Motor neuron (in vitro differentiated cells): ENCODE results near the gene TIMM22. TPM values are rescaled to one million over a fixed set of nuclear protein-coding genes. Genes with fewer than 3 reads are reported as not detected.
"Not testable (repeated sequence)": the region's sequence is repeated elsewhere in the genome, so short reads cannot be mapped to it uniquely, and the experiment has no call there.

ENCODE experiments used
- ATAC-seq, 8 experiments: fragments of 200-7000 bp; cut with Tn5 transposase; replicated peaks in 6 of 8; 2 replicates each; pipeline ENCODE4 v1.8.0; 2021; ENCODE audit warnings: mild to moderate bottlenecking in 8 of 8, moderate library complexity in 8 of 8
- H3K27ac ChIP-seq, 2 donors: fragments of 250-450 bp; sonication (Bioruptor Pico); 2 replicates each; pipeline ENCODE4 v1.9.0; 2021; ENCODE audit warnings: antibody characterized with exemption in 2 of 2, mild to moderate bottlenecking in 2 of 2, moderate library complexity in 1 of 2
- H3K4me1 ChIP-seq, 2 donors: fragments of 250-450 bp; sonication (Bioruptor Pico); replicated peaks in 1 of 2; 2 replicates each; pipeline ENCODE4 v1.6.1; 2021; ENCODE audit warnings: antibody characterized with exemption in 2 of 2, mild to moderate bottlenecking in 2 of 2, moderate library complexity in 1 of 2
- H3K4me3 ChIP-seq, 5 donors: fragments of 250-450 bp; sonication (Bioruptor Pico); 2 replicates each; pipeline ENCODE4 v1.9.0; 2021; ENCODE audit warnings: antibody characterized with exemption in 5 of 5, mild to moderate bottlenecking in 5 of 5, moderate library complexity in 4 of 5
- WGBS, 10 experiments: fragments of 450-650 bp; shearing (Covaris generic); methylation state at CpG; one replicate each; pipeline ENCODE4 v1.0.0; 2022; 5-methylcytosine and 5-hydroxymethylcytosine counted together
- in situ Hi-C, 9 experiments: fragments of 400-800 bp; cut with MboI; loops; one replicate each; pipeline ENCODE4 v1.15.0; 2021; ENCODE audit warnings: low sequenced_read_pairs in 9 of 9, low pct_unique_long_range_greater_than_20kb in 2 of 9; ENCODE audit not compliant: unreplicated experiment in 9 of 9
- total RNA-seq, 8 experiments: library from RNA; unstranded; fragments of 300-600 nt; gene quantifications; 2 replicates each; pipeline versions ENCODE4 v1.2.3 to v1.2.4, GENCODE V29; 2022

TIMM22 gene
- 10 to 100 TPM in 6 of 8 experiments, 1 to 10 TPM in 2; 8.2 to 19.8 (median 14.2) TPM for total RNA-seq

DNA sequence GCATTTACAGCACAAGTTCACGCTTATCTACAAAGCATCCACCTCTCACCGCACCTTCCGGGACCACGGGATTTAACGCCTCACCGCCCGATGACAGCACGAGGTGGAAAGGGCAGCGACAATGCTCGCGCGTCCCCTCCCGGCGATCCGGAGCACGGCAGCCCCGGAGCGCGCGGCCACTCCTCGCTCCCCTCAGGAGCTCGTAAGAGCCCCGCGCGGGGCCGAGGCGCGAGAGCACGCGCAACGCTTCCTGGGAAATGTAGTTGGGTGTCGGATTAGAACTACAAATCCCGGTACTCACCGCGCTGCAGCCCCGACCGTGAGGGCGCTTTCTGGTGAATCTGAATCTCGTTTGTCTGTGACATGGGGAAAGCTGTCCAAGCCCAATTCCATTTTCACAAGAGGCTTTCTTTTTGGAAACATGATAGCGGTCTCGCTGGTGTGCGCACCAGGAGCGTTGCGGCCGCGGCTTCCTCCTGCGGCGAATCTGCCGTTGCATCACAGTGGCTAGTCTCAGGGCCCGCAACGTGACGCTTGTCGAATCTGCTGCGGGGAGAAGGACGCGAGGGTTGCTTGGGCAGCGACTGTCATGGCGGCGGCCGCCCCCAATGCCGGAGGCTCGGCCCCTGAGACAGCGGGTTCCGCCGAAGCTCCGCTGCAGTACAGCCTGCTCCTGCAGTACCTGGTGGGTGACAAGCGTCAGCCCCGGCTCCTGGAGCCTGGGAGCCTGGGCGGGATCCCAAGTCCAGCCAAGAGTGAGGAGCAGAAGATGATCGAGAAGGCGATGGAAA lies at the start of gene TIMM22:
Gene TIMM22 (plus strand): TSS at position 576 of the 791 bp plus-strand sequence. CDS start 14 bp downstream, at position 590.
- WGBS, 10 experiments, result 0 to 4% (median 0%) methylated on average over 1 to 16 of the region's 71 CpGs; no CpG with 5 or more reads in 3 of the 10 experiments
- in situ Hi-C loops, result loop anchor here in 1 of 9 experiments (25.0 kb wide), 1 partner anchor 209 kb away; the partner anchor contains the start of genes GLOD4 and MRM3

DNA sequence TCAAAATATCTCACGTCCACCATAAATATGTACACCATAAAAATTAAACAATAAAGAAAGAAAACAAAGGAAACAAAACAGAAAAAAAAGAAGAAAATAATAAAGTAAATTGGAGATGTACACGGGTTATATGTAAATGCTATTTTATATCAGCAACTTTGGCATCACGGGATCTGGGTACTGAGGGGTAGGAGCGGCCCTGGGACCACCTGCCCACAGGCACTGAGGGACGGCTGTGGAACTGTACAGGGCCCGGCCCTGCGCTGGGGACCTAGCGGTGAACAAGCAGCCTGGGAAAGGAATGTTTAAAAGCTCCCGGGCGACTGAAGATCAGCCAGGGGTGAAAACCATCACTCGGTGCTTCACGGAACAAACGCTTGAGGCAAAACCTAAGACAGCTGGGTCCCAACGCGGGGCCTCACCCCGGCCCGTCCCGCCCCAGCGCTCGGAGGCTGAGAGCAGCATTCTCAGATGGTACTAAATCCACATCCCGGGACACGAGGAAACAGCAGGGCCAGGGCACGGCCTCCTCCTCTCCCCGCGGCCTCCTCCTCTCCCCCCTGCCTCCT lies 48.6 kb upstream of the TIMM22 start:
- in situ Hi-C loops, result no loop called here
- peak in 1 of 8 experiments; percentile 2 for ATAC-seq
- peak overlapping the region; percentile 8 to 44 for H3K27ac ChIP-seq
- 45 to 100% (median 81%) methylated on average over 1 to 19 of the region's 25 CpGs; no CpG with 5 or more reads in 1 of the 10 experiments for WGBS, 10 experiments
- H3K4me3 ChIP-seq, result no peak overlapping the region
- H3K4me1 ChIP-seq, result peaks cover 20 to 22% of the 10 kb centered on the region in 2 donors

More for the DNA sequence above, at the start of gene TIMM22:
- Histone ChIP-seq H3K4me3 (peak within 1 kb of the TSS; percentile 56 to 92 (median 69)), H3K4me1 (peaks cover 5 to 9% of the 10 kb centered on the region in 2 donors), H3K27ac (peak within 1 kb of the TSS; percentile 97 to 98)
- ATAC-seq, result peak; percentile 91 to 98 (median 96)

DNA sequence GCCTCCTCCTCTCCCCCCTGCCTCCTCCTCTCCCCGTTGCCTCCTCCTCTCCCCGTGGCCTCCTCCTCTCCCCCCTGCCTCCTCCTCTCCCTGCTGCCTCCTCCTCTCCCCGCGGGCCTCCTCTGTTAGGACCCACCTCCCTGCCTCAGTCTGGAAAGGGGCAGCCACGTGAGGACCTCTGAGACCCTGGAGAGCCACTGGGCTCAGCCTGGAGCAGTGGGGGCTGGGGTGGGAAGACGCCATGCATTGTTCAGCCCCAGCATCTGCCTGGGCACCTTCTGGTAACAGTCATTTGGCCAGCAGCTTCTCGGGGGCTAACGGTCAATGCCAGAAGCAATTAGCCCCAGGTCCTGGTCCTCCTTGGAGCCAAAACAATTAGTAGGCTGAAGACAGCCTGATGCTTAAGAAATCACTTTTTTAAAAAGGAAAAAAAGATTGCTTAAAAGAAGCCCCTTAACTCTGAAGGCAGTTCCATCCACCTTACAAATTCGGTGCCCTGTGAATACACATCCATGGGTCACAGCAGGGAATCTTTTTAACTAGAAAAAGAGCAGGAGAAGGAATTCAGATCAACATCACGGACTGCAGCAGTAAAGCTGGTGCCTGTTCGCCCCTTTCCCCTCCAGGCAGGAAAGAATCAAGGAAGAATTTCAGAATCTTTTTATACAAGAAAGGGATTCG lies 47.2 kb upstream of the TIMM22 start:
- H3K4me3 ChIP-seq, result no peak overlapping the region
- WGBS, 10 experiments, result 0 to 80% (median 17%) methylated on average over 1 to 6 of the region's 12 CpGs; no CpG with 5 or more reads in 1 of the 10 experiments
- peaks cover 21 to 22% of the 10 kb centered on the region in 2 donors for H3K4me1 ChIP-seq
- peak overlapping the region; percentile 23 to 93 for H3K27ac ChIP-seq
- ATAC-seq, result no peak
- in situ Hi-C loops, result no loop called here

DNA sequence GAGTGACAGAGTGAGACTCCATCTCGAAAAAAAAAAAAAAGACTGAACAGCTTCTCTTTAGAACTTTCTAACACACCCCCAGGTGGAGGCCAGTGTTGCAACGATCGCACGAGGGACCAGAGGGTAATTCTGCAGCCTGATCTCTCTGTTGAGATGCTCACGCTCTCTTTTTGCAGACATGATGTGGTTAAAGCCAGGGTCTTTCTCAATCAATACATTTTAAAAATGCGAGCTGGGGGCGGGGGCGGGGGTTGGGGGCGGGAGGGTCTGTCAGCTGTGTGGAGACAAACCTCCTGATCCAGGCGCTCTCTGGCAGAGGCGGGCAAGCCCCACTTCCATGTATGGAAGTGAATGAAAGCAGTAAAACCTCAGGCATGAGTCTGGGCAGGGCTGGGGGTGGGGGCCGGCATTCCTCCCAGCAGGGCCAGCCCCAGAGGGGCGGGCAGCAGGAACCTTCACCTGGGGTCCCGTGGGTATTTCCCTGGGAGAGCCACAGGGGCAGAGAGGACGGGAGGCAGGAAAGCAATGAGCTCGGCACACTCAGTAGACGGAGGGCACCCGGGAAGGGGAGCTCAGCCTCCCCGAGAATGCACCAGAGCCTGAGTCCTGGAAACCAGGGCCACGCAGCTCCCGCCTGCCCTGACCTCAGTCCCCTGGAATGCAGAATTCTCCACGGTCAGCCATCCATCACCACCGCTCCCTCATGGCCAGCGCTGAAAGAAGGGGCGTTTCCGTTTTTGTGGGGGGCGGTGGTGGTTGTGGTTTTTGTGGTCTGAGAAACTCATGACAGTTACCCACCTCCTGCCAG lies 45.4 kb upstream of the TIMM22 start:
- Histone ChIP-seq H3K4me1 (peaks cover 23 to 25% of the 10 kb centered on the region in 2 donors), H3K27ac (peak overlapping the region; percentile 90 to 93), H3K4me3 (peak overlapping the region in 4 of 5 donors; percentile 10 to 26 (median 18))
- peak in 7 of 8 experiments; percentile 79 to 96 (median 91) for ATAC-seq
- in situ Hi-C loops, result no loop called here
- WGBS, 10 experiments, result 0 to 90% (median 3%) methylated on average over 1 to 3 of the region's 27 CpGs; no CpG with 5 or more reads in 6 of the 10 experiments

DNA sequence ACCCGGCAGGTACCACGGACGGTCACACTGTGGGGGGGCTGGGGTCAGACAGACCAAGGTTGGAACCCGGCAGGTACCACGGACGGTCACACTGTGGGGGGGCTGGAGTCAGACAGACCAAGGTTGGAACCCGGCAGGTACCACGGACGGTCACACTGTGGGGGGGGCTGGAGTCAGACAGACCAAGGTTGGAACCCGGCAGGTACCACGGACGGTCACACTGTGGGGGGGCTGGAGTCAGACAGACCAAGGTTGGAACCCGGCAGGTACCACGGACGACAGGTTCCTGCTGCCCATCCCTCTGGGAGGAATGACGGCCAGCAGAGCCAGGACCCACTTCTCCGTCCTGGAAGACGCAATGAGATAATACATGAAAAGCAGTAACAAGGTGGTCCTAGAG lies 44.3 kb upstream of the TIMM22 start:
- ATAC-seq, in situ Hi-C loops, H3K4me3 ChIP-seq, H3K27ac ChIP-seq: not testable (repeated sequence)
- 100% methylated on average over 1 of the region's 18 CpGs; no CpG with 5 or more reads in 9 of the 10 experiments for WGBS, 10 experiments
- peaks cover 29 to 31% of the 10 kb centered on the region in 2 donors for H3K4me1 ChIP-seq

DNA sequence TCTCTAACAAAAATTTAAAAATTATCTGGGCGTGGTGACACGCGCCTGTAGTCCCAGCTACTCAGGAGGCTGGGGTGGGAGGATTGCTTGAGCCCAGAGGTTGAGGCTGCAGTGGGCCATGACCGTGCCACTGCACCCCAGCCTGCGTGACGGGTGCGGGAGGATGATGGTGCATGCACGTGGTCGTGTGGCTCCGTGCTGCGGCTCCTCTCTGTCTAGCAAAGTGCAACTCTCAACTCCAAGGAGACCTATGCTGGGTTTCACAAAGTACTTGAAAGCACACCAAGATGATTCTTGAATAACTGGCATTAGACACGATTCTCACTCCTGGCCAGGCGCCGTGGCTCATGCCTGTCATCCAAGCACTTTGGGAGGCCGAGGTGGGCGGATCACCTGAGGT lies 43.2 kb upstream of the TIMM22 start:
- WGBS, 10 experiments, result 80 to 100% (median 90%) methylated on average over 1 to 9 of the region's 16 CpGs; no CpG with 5 or more reads in 5 of the 10 experiments
- in situ Hi-C loops, result no loop called here
- H3K4me1 ChIP-seq, result peaks cover 29 to 31% of the 10 kb centered on the region in 2 donors
- no peak overlapping the region for H3K4me3 ChIP-seq
- no peak overlapping the region for H3K27ac ChIP-seq
- no peak for ATAC-seq

DNA sequence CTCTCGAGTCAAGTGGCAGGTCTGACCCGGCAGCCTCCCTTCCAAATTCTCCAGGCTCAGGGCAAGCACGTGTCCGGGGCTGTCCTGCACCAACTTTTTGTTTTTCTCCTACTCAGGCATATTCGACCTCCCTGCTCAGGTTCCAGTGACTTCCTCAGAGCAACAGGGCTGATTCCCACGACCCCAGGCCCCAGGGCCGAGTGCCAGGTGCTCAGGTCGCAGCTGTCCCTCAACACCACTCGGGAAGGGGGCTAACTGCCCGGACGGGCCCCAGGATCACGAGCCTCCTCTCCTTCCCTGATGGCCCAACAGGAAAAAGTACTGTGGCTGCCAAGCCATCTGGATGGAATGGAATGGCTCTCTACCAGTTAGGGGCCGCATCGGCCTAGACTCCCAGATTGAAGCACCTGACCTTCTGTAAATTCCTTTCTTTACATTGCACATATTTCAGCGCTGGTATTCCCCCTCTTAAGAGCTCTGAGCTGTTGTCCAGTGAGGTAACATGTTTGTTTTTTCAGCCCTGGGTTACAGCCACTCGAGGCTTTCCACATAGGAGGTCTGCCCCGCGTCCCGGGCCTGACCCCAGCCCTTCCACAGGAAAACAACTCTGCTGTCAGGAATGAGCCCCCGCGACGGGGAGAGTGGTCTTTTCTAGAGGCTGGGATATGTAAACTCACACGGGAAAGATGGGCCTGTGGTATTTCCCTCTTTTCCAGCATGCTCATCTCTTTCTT lies 42.3 kb upstream of the TIMM22 start:
- peak in 3 of 8 experiments; percentile 2 to 64 (median 48) for ATAC-seq
- peak overlapping the region in 1 of 2 donors; percentile 9 for H3K27ac ChIP-seq
- in situ Hi-C loops, result no loop called here

DNA sequence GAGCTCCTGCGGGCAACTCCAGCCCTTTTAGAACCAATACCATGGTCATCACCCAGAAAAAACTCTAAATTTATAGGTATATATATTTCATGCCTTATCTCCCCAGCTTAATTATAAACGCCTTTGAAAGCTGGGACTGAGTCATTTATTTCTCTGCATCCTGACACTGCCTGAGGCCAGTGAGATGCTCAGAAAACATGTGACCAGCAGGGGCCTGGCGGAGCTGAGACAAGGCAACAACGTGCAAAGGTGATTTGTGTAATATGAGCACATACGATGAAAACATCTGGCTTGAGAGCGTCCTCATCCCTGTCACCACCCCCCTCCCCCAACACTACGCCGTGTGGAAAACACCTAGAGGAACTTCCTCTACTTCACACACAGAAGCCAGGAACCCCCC lies 40.0 kb upstream of the TIMM22 start:
- peak in 7 of 8 experiments; percentile 19 to 90 (median 85) for ATAC-seq
- in situ Hi-C loops, result no loop called here
- no peak overlapping the region for H3K4me3 ChIP-seq
- H3K4me1 ChIP-seq, result peaks cover 10 to 13% of the 10 kb centered on the region in 2 donors
- H3K27ac ChIP-seq, result peak overlapping the region in 1 of 2 donors; percentile 58
- WGBS, 10 experiments, result 40 to 100% (median 57%) methylated on average over 1 to 5 of the region's 8 CpGs; no CpG with 5 or more reads in 2 of the 10 experiments

More for the DNA sequence above, 42.3 kb upstream of the TIMM22 start:
- H3K4me1 ChIP-seq, result peaks cover 28 to 31% of the 10 kb centered on the region in 2 donors
- no peak overlapping the region for H3K4me3 ChIP-seq
- WGBS, 10 experiments, result 0 to 78% (median 44%) methylated on average over 1 to 8 of the region's 23 CpGs; no CpG with 5 or more reads in 1 of the 10 experiments

DNA sequence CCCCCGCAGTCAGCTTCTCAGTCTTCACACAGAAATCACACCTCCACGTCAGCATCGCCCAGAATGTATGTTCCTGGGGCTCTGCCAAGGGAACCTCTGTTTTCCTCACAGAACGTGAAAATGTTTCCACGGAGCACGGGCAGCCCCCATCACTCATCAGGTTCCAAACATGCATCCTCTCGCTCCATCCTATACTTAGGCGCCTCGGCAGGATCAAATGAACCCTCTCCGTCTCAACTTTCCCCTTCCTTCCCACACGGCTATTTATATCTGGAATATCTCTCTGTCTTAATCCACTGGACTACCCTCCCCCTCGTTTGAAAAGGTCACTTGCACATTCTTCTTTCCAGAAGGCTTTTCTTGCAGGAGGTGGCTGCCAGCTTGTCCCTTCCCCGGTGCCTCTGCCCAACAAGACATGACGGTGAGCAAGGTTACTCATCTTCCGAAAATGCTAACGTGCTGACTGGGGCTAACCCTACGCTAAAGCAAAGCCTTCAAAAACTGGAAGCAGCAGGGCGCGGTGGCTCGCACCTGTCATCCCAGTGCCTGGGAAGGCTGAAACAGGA lies 39.0 kb upstream of the TIMM22 start:
- Histone ChIP-seq H3K27ac (peak overlapping the region; percentile 21 to 57), H3K4me3 (no peak overlapping the region), H3K4me1 (peaks cover 19 to 23% of the 10 kb centered on the region in 2 donors)
- 81 to 100% (median 93%) methylated on average over 1 to 15 of the region's 20 CpGs; no CpG with 5 or more reads in 2 of the 10 experiments for WGBS, 10 experiments
- ATAC-seq, result no peak
- in situ Hi-C loops, result no loop called here

DNA sequence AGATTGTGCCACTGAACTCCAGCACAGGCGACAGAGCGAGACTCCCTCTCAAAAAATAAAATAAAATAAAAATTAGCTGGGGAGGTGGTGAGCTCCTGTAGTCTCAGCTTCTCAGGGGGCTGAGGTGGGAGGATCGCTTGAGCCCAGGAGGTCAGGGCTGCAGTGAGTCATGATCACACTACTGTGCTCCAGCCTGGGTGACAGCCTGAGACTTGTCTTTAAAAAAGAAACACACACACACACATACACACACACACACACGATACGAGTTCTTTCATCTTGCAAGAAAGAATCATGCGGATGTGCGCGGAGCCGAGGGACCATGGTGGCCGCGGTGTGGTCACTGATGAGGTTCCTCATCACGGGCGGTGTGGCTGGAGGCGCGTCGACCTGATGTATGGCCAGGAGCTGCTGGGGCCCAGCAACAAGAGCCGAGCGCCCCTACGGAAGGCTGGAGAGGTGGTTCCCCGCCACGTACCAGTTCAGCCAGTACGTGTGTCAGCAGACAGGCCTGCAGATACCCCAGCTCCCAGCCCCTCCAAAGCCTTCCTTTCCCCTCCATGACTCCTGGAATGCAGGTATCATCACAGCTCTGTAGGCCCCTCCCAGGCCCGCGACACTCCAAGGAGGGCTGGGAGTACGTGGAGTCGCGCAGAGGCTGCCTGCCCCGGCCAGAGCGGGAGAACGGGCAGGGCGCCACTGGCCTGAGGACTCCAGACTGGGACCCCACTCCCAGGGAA lies 38.0 kb upstream of the TIMM22 start:
- Histone ChIP-seq H3K4me1 (peaks cover 27 to 32% of the 10 kb centered on the region in 2 donors), H3K27ac (peak overlapping the region in 1 of 2 donors; percentile 46), H3K4me3 (no peak overlapping the region)
- WGBS, 10 experiments, result 80 to 100% (median 100%) methylated on average over 1 to 6 of the region's 31 CpGs; no CpG with 5 or more reads in 3 of the 10 experiments
- ATAC-seq, result peak in 4 of 8 experiments; percentile 39 to 55 (median 46)
- in situ Hi-C loops, result no loop called here
